Activated CD8-positive, alpha-beta memory T cell treated with anti-CD3 and anti-CD28 coated beads for 48 hours (primary cell): ENCODE measurements around the gene MAPK8IP3.
A peak's percentile ranks its signal among the peaks of the same experiment; 100 is the strongest.
"Not testable (repeated sequence)": the region's sequence is repeated elsewhere in the genome, so short reads cannot be mapped to it uniquely, and the experiment has no call there.

Source experiments
- DNase-seq, 3 experiments: peaks; one replicate each; pipeline ENCODE4 v3.0.0-alpha.2; 2020; ENCODE audit warnings: low read depth in 2 of 3, low spot score in 2 of 3

Gene MAPK8IP3

GRCh38 chr16:1677339-1677738, 28.7 kb upstream of the MAPK8IP3 start:
- no peak for DNase-seq

- DNase-seq, result peak; percentile 85 to 93 (median 88)
Observed at GRCh38 chr16:1677942-1678499, 28.0 kb upstream of the MAPK8IP3 start, which contains the start of gene JPT2. Gene JPT2, plus strand, starts transcription at chr16:1678279. Its CDS starts 34 bp downstream, at chr16:1678313.

- peak in 1 of 3 experiments; percentile 15 for DNase-seq
Observed at GRCh38 chr16:1678500-1679098, 27.4 kb upstream of the MAPK8IP3 start.

GRCh38 chr16:1680361-1680760, 25.6 kb upstream of the MAPK8IP3 start:
- DNase-seq, result no peak

- no peak for DNase-seq
Observed at GRCh38 chr16:1681032-1681431, 25.0 kb upstream of the MAPK8IP3 start.

GRCh38 chr16:1687427-1688316, 18.3 kb upstream of the MAPK8IP3 start:
- DNase-seq, result no peak

- DNase-seq, result no peak
Observed at GRCh38 chr16:1688807-1689560, 17.0 kb upstream of the MAPK8IP3 start.

- DNase-seq, result no peak
Observed at GRCh38 chr16:1689853-1690252, 16.1 kb upstream of the MAPK8IP3 start.

- no peak for DNase-seq
Observed at GRCh38 chr16:1690810-1691209, 15.2 kb upstream of the MAPK8IP3 start.

- no peak for DNase-seq
Observed at GRCh38 chr16:1691276-1691675, 14.7 kb upstream of the MAPK8IP3 start.

- DNase-seq, result no peak
Observed at GRCh38 chr16:1691956-1692355, 14.0 kb upstream of the MAPK8IP3 start.

- DNase-seq, result no peak
Observed at GRCh38 chr16:1696863-1697262, 9.1 kb upstream of the MAPK8IP3 start.

GRCh38 chr16:1698680-1699079, 7.3 kb upstream of the MAPK8IP3 start:
- DNase-seq, result no peak

GRCh38 chr16:1700246-1700645, 5.7 kb upstream of the MAPK8IP3 start:
- DNase-seq, result no peak

- DNase-seq, result no peak
Observed at GRCh38 chr16:1701216-1701878, 4.6 kb upstream of the MAPK8IP3 start.

GRCh38 chr16:1705324-1705687, 689 bp upstream of the MAPK8IP3 start:
- not testable (repeated sequence) for DNase-seq

- DNase-seq, result no peak
Observed at GRCh38 chr16:1706386-1707192, 594 bp downstream of the MAPK8IP3 start.

GRCh38 chr16:1707193-1707790, 1.3 kb downstream of the MAPK8IP3 start:
- DNase-seq, result no peak

- no peak for DNase-seq
Observed at GRCh38 chr16:1708083-1708767, 2.2 kb downstream of the MAPK8IP3 start.
